Esophagus muscularis mucosa (tissue), 4 donors: ENCODE measurements around the gene UQCRHL. TPM values are rescaled to one million over a fixed set of nuclear protein-coding genes. Genes with fewer than 3 reads are reported as not detected.

ENCODE experiments used
- DNase-seq: peaks from one replicate; pipeline ENCODE4 v3.0.0-alpha.2; 2017; ENCODE audit errors: extremely low spot score
- H3K27ac ChIP-seq, 4 donors: fragments of 200-600 bp; sonication (generic); replicated peaks in 1 of 4; 1 replicate in 3 of 4; 2 replicates in 1 of 4; pipeline ENCODE4 v1.5.1; 2016 to 2019; ENCODE audit warnings: mild to moderate bottlenecking in 1 of 4
- H3K27me3 ChIP-seq, 4 donors: fragments of 200-600 bp; sonication (generic); one replicate each; pipeline versions ENCODE4 v1.5.1 to v1.6.0; 2016 to 2019
- H3K36me3 ChIP-seq, 4 donors: fragments of 200-600 bp; sonication (generic); one replicate each; pipeline ENCODE4 v1.5.1; 2016 to 2019
- H3K4me1 ChIP-seq, 4 donors: fragments of 200-600 bp; sonication (generic); one replicate each; pipeline ENCODE4 v1.5.1; 2016 to 2019
- H3K4me3 ChIP-seq, 4 donors: fragments of 200-600 bp; sonication (generic); 1 replicate in 2 of 4; 2 replicates in 2 of 4; pipeline ENCODE4 v1.5.1; 2016 to 2019; ENCODE audit warnings: mild to moderate bottlenecking in 4 of 4, moderate library complexity in 1 of 4
- H3K9me3 ChIP-seq, 4 donors: fragments of 200-600 bp; sonication (generic); 1 replicate in 3 of 4; 2 replicates in 1 of 4; pipeline ENCODE4 v1.5.1; 2016 to 2019
- POLR2A ChIP-seq: fragments of 450-650 bp; IDR thresholded peaks from one replicate; pipeline ENCODE4 v1.6.1; 2017; ENCODE audit warnings: antibody characterized with exemption, moderate library complexity, mild to moderate bottlenecking, low read depth
- POLR2AphosphoS5 ChIP-seq, 2 donors: sonication (generic); formaldehyde crosslinking; IDR thresholded peaks; one replicate each; pipeline ENCODE4 v1.6.1; 2017; ENCODE audit warnings: antibody characterized with exemption in 2 of 2
- whole genome bisulfite sequencing: methylation state at CpG from one replicate; pipeline ENCODE4 v1.1.5; 2018; 5-methylcytosine and 5-hydroxymethylcytosine counted together
- intact Hi-C: fragments of 100-400 bp; cut with DNase I; formaldehyde crosslinking; loops from one replicate; pipeline ENCODE4 v1.15.1; 2023
- total RNA-seq, 4 donors: library from RNA; depleted of rRNA; stranded (reverse); fragments of >200 nt; gene quantifications; one replicate each; pipeline versions ENCODE4 v1.1.0 to v1.2.1, GENCODE V29; 2016

UQCRHL gene
- total RNA-seq, 4 donors from 2014 or later: 0.52 to 1.3 (median 0.95) TPM

DNA sequence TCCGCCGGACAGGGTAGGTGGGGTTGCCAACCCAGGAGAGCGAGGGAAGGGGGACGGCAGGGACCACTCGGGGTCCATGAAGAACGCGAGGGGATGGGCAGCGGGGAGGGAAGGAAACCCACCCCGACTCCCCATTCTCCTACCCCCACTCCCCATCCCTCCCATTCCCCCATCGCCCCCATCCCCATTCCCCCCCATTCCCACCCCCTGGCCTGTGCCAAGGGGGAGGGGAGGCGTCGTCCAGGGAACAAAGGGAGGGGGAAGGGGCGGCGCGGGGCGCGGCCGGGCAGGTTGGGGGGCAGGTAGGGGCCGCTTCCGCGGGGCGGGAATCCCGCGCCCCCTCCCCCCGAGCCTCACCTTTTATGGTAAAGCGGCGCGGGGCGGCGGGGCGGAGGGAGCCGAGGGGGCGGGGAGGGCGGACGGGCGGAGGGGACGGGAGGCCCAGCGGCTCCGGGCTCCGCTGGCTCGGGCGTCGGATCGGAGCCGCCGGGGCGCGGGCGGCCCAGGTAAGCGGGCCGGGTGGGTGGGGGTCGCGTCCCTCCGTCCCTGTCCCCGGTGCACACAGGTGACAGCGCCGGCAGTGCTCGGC is 49.0 kb downstream of the UQCRHL start, which contains the start of gene FBLIM1:
TSS of gene FBLIM1 (plus strand) at position 453 of the 589 bp plus-strand sequence. CDS start 6,189 bp downstream, outside the sequence.
- Histone ChIP-seq H3K9me3 (no peaks in the 10 kb centered on the region), H3K27me3 (peaks cover 0 to 18% (median 4%) of the 10 kb centered on the region in 4 donors), H3K4me1 (peaks cover 36 to 67% (median 61%) of the 10 kb centered on the region in 4 donors), H3K4me3 (peak within 1 kb of the TSS; percentile 67 to 87 (median 78)), H3K27ac (peak within 1 kb of the TSS; percentile 66 to 81 (median 78)), H3K36me3 (no peaks in the 10 kb centered on the region)
- no peak for DNase-seq
- WGBS: 17% methylated on average over 1 of the region's 58 CpGs
- intact Hi-C loops: no loop called here
- TF ChIP-seq POLR2AphosphoS5 (IDR thresholded peaks at IDR 0.05): peak in 1 of 2 donors; percentile 12
- no peak for TF ChIP-seq POLR2A

DNA sequence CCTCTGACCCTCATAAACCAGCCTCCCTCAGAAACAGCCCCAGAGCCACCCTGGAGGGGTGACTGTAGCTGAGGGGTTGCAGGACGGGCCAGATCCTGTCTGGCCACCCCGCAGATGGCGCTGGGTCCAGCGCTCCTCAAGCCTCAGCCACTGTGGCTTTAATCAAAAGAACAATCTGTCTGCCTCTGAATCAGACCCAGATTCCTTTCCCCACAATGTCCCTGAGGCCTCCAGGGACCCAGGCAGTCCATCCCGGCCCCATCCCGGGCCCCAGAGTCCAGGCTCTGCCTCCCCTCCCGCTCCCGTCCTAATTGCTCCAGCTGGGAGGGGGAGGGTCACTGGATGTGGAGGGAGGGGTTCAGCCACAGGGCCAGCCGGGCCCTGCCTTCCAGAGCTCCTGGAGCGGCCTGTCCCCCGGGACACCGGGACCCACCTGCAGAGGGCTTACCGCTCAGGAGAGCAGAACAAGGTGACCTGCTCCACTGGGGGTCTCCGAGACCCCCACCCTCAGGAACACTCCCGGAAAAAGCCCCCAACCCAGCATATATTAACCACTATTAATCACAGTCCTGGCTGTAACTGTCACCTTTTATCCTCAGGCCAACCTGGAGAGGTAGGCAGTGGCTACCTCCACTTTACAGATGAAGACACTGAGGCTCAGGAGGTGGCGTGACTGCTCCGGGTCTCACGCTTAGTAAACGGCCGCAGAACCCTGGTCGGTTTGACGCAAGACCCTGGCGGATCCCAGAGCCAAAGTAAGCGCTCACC is 49.7 kb downstream of the UQCRHL start:
- 16% methylated on average over 15 of the region's 24 CpGs for WGBS

More for the DNA sequence above, 49.7 kb downstream of the UQCRHL start:
- Histone ChIP-seq H3K27me3 (peaks cover 0 to 18% (median 4%) of the 10 kb centered on the region in 4 donors), H3K36me3 (no peaks in the 10 kb centered on the region), H3K4me3 (peak overlapping the region; percentile 67 to 87 (median 78)), H3K27ac (peak overlapping the region; percentile 66 to 81 (median 78)), H3K9me3 (no peaks in the 10 kb centered on the region), H3K4me1 (peaks cover 36 to 67% (median 61%) of the 10 kb centered on the region in 4 donors)
- TF ChIP-seq POLR2AphosphoS5 (IDR thresholded peaks at IDR 0.05) (peak in 1 of 2 donors; percentile 2), POLR2A (no peak)
- intact Hi-C loops: no loop called here
- no peak for DNase-seq

Other genes starting within 250 kb of the UQCRHL start
- gene AGMAT, start 222.6 kb downstream of the UQCRHL start, total RNA-seq: not detected
- gene DDI2, start 190.2 kb downstream of the UQCRHL start, total RNA-seq: 10 to 100 TPM; 14.4 to 24.9 (median 17.2) TPM
- 10 to 100 TPM; 44.4 to 68.2 (median 55.2) TPM for gene PLEKHM2, start 123.3 kb downstream of the UQCRHL start, total RNA-seq
- under 1 TPM; 0.66 to 0.97 (median 0.76) TPM for gene SLC25A34, start 71.4 kb downstream of the UQCRHL start, total RNA-seq
- gene TMEM82, start 65.2 kb downstream of the UQCRHL start, total RNA-seq: not detected
- 100 to 1,000 TPM in 1 of 4 donors, 10 to 100 TPM in 3; 44.9 to 115 (median 71.8) TPM for gene FBLIM1, start 48.9 kb downstream of the UQCRHL start, total RNA-seq
- 10 to 100 TPM; 34.6 to 49.9 (median 44.7) TPM for gene SPEN, start 40.1 kb upstream of the UQCRHL start, total RNA-seq
- 10 to 100 TPM; 29.5 to 40.8 (median 34.6) TPM for gene ZBTB17, start 168.5 kb upstream of the UQCRHL start, total RNA-seq
- gene SRARP, start 196.6 kb upstream of the UQCRHL start, total RNA-seq: not detected
- 100 to 1,000 TPM; 111 to 408 (median 279) TPM for gene HSPB7, start 210.4 kb upstream of the UQCRHL start, total RNA-seq
- under 1 TPM in 3 of 4 donors, not detected in 1; 0.17 to 0.42 (median 0.33) TPM for gene CLCNKA, start 214.4 kb upstream of the UQCRHL start, total RNA-seq
- under 1 TPM in 1 of 4 donors, not detected in 3; 0.34 TPM for gene CLCNKB, start 236.1 kb upstream of the UQCRHL start, total RNA-seq